PFSK-1 (cell line): ENCODE data around the gene SLC25A47.

Experiments used
- FOXP2 ChIP-seq: optimal IDR thresholded peaks from 2 replicates; pipeline ENCODE3; 2011; ENCODE audit warnings: borderline replicate concordance, control low read depth, inconsistent platforms; ENCODE audit not compliant: insufficient read depth; ENCODE audit errors: extremely low read length, extremely low read depth
- POLR2AphosphoS5 ChIP-seq: IDR thresholded peaks from 2 replicates; pipeline ENCODE4 v1.6.1; 2012; ENCODE audit warnings: low read depth, mild to moderate bottlenecking, control low read depth, low read length, moderate library complexity
- REST ChIP-seq, 2 experiments: IDR thresholded peaks; 2 replicates each; pipeline versions ENCODE4 v1.6.1 to v1.8.0; 2011 to 2012; ENCODE audit warnings: low read depth in 2 of 2, low read length in 2 of 2, control low read depth in 1 of 2, inconsistent platforms in 1 of 2, mild to moderate bottlenecking in 1 of 2, moderate library complexity in 1 of 2; ENCODE audit not compliant: insufficient read depth in 1 of 2

GRCh38 chr14:100328495-100329163 lies 5.5 kb downstream of the SLC25A47 start:
- TF ChIP-seq POLR2AphosphoS5 (no peak), REST (IDR thresholded peaks at IDR 0.05; ENCODE audit: insufficient read depth in 1 of 2, low read depth in 2 of 2, low read length in 2 of 2) (no peak), FOXP2 (no peak)
